SW480 (cell line): ENCODE data around the gene HNF1A.

Source experiments
- DNase-seq: peaks from one replicate; pipeline ENCODE4 v3.0.0-alpha.2; 2016; ENCODE audit warnings: low spot score

Gene HNF1A

GRCh38 chr12:120988658-120989057 lies 10.3 kb downstream of the HNF1A start:
- no peak for DNase-seq

GRCh38 chr12:120989687-120990086 lies 11.3 kb downstream of the HNF1A start:
- DNase-seq: no peak

GRCh38 chr12:120990487-120991055 lies 12.2 kb downstream of the HNF1A start:
- DNase-seq: no peak

GRCh38 chr12:120991965-120992364 lies 13.6 kb downstream of the HNF1A start:
- DNase-seq: no peak

- DNase-seq: no peak
Measured at GRCh38 chr12:120992989-120993388, 14.6 kb downstream of the HNF1A start.

- DNase-seq: no peak
Measured at GRCh38 chr12:120993496-120993895, 15.2 kb downstream of the HNF1A start.

GRCh38 chr12:120994059-120994458 lies 15.7 kb downstream of the HNF1A start:
- no peak for DNase-seq

- DNase-seq: no peak
Measured at GRCh38 chr12:120994589-120995337, 16.4 kb downstream of the HNF1A start.

- DNase-seq: no peak
Measured at GRCh38 chr12:120996133-120996746, 17.9 kb downstream of the HNF1A start.

GRCh38 chr12:120997448-120997847 lies 19.1 kb downstream of the HNF1A start:
- no peak for DNase-seq

GRCh38 chr12:120998435-120998834 lies 20.1 kb downstream of the HNF1A start:
- no peak for DNase-seq

GRCh38 chr12:120999191-121000120 lies 21.1 kb downstream of the HNF1A start:
- no peak for DNase-seq

GRCh38 chr12:121000530-121000929 lies 22.2 kb downstream of the HNF1A start:
- DNase-seq: no peak

GRCh38 chr12:121001060-121001459 lies 22.7 kb downstream of the HNF1A start:
- no peak for DNase-seq

- no peak for DNase-seq
Measured at GRCh38 chr12:121001841-121002483, 23.6 kb downstream of the HNF1A start.

GRCh38 chr12:121003650-121004049 lies 25.3 kb downstream of the HNF1A start:
- DNase-seq: no peak

GRCh38 chr12:121004253-121004815 lies 26.0 kb downstream of the HNF1A start:
- no peak for DNase-seq

GRCh38 chr12:121005346-121005815 lies 27.0 kb downstream of the HNF1A start:
- DNase-seq: peak; percentile 50

- DNase-seq: no peak
Measured at GRCh38 chr12:121008347-121009098, 30.2 kb downstream of the HNF1A start.

- DNase-seq: peak; percentile 47
Measured at GRCh38 chr12:121009741-121010140, 31.4 kb downstream of the HNF1A start.

GRCh38 chr12:121010860-121011259 lies 32.5 kb downstream of the HNF1A start:
- DNase-seq: no peak
